ENCODE measurements around the gene LIN7C. TPM values are rescaled to one million over a fixed set of nuclear protein-coding genes. Genes with fewer than 3 reads are reported as not detected.
A peak's percentile ranks its signal among the peaks of the same experiment; 100 is the strongest.

The LIN7C gene
- total and polyA plus RNA-seq, 2 of the 8 experiments (the other 6 are each of a cell fraction or from before 2014, with no cell fraction given): 10.5 to 42.7 TPM

DNA sequence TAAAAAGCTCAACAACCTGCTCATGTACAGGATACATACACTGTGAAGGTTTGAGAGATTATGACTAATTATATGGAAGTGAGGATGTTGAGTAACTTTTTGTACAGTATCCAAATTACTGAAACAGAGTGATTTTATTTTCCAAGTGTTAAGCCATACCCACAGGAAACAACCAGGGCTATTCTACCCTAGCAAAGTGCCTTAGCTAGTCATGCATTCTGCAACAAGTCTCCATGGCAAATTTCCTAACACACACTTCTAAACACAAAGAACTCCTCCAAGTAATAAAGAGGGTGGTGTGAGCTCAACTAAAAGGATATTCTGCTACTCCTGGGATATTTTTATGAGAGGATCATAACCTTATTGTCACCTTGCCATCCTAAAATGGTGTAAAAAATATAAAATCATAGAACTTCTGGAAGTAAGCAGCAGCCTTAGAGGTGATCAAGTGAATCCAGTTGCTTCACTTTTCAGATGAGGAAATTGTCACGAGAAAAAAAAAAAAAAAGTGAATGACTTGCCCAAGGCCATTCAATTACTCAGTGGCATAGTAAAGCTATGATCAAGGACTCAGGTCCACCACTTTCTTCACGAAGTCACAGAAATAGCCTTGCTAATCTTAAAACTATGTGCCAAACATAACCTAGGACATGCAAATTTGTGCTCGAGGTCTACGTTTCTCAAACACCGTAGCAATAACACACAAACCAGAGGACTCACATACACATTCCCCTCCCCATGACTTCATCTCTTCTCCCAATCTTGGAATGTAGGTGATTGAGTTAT lies 38.2 kb downstream of the LIN7C start:
- Histone ChIP-seq H4K5ac (ENCODE audit: insufficient read length, low read depth, low read length) (no peak overlapping the region), H3K9me3 (ENCODE audit: insufficient read depth in 2 of 2, low read depth in 1 of 2, low read length in 1 of 2) (no peaks in the 10 kb centered on the region), H3K9ac (replicated peaks in 1 of 4; ENCODE audit: extremely low read depth in 1 of 4, low read depth in 3 of 4, low read length in 3 of 4) (no peak overlapping the region), H2BK5ac (ENCODE audit: low read depth, low read length) (no peak overlapping the region), H3K4me2 (ENCODE audit: insufficient read depth in 1 of 2, low read depth in 2 of 2, low read length in 2 of 2) (peak overlapping the region; percentile 21 to 95; a peak in 2 of 4 replicates), H3K56ac (replicated peaks; ENCODE audit: insufficient read length, low read depth, low read length) (no peak overlapping the region), H3K23me2 (ENCODE audit: low read depth, low read length) (peaks cover 12% of the 10 kb centered on the region; the same call in 1 of the 2 replicates), H3K18ac (ENCODE audit: extremely low read depth, low read length) (0 out of 2 replicates have a peak overlapping the region, but pooled peaks have one; percentile 74), H3K79me2 (ENCODE audit: control insufficient read depth in 1 of 2, insufficient read depth in 2 of 2, low read length in 2 of 2) (peaks cover 64 to 86% of the 10 kb centered on the region in 2 experiments), H3K4ac (replicated peaks; ENCODE audit: insufficient read length, low read depth, low read length) (no peak overlapping the region), H2BK120ac (replicated peaks; ENCODE audit: low read depth, low read length) (no peak overlapping the region), H4K91ac (replicated peaks; ENCODE audit: insufficient read length, low read length) (no peak overlapping the region), H2BK20ac (ENCODE audit: low read length) (no peak overlapping the region), H3K23ac (ENCODE audit: insufficient read length) (no peak overlapping the region), H3K27ac (ENCODE audit: low read depth, low read length) (no peak overlapping the region), H3K4me1 (replicated peaks in 1 of 4; ENCODE audit: control insufficient read depth in 3 of 4, insufficient read depth in 4 of 4, low read length in 3 of 4) (peaks cover 0 to 24% (median 11%) of the 10 kb centered on the region in 4 experiments; a peak in 5 of 7 replicates), H3K14ac (ENCODE audit: insufficient read length) (no peak overlapping the region), H2BK12ac (ENCODE audit: low read depth, low read length) (no peak overlapping the region), H3K4me3 (ENCODE audit: extremely low read depth in 1 of 4, insufficient read depth in 2 of 4, low read depth in 3 of 4, low read length in 4 of 4) (peak overlapping the region in 3 of 4 experiments; percentile 82 to 94 (median 87); a peak in 5 of 8 replicates), H2BK15ac (ENCODE audit: low read length) (no peak overlapping the region), H2AFZ (ENCODE audit: low read length) (no peak overlapping the region), H3K79me1 (ENCODE audit: low read depth, low read length) (peaks cover 5% of the 10 kb centered on the region; the same call in 1 of the 2 replicates), H2AK5ac (ENCODE audit: low read depth, low read length) (no peak overlapping the region), H3K27me3 (replicated peaks in 1 of 4; ENCODE audit: control insufficient read depth in 3 of 4, extremely low read depth in 1 of 4, insufficient read depth in 3 of 4, low read length in 3 of 4) (no peaks in the 10 kb centered on the region; a peak in 1 of 7 replicates), H4K8ac (ENCODE audit: extremely low read depth, insufficient read depth, low read length) (no peak overlapping the region), H4K20me1 (replicated peaks in 1 of 2; ENCODE audit: control insufficient read depth in 1 of 2, insufficient read depth in 2 of 2, low read length in 2 of 2) (peaks cover 13 to 14% of the 10 kb centered on the region in 2 experiments), H3K36me3 (ENCODE audit: control insufficient read depth in 2 of 4, insufficient read depth in 4 of 4, low read length in 3 of 4) (no peaks in the 10 kb centered on the region)
- ChIA-PET CTCF (ENCODE audit: partially characterized antibody) (interaction anchor here (0.8 to 1.2 kb wide), 2 partner anchors 17 to 172 kb away, joined by 3 to 4 read pairs; no protein-coding TSS in a partner anchor), POLR2A (ENCODE audit: partially characterized antibody) (interaction anchor here (1.2 kb wide), 1 partner anchor 12 kb away, joined by 3 read pairs; no protein-coding TSS in a partner anchor)
- DNase-seq (ENCODE audit: low read depth in 1 of 2, low spot score in 2 of 2) (no peak), FAIRE-seq (no peak)
- no peak for TF ChIP-seq TAF1 (IDR thresholded peaks at IDR 0.05; ENCODE audit: low read depth, low read length)
- no peak for TF ChIP-seq SP2 (IDR thresholded peaks at IDR 0.05; ENCODE audit: low read length)
- no peak for TF ChIP-seq TAF7 (optimal IDR thresholded peaks at IDR 0.05; ENCODE audit: borderline replicate concordance, low read depth, low read length)
- TF ChIP-seq CHD2 (IDR thresholded peaks at IDR 0.05; ENCODE audit: low read length): no peak
- TF ChIP-seq CTCF (IDR thresholded peaks at IDR 0.05; ENCODE audit: control extremely low read depth in 1 of 3, insufficient read depth in 1 of 3, low read depth in 1 of 3, low read length in 3 of 3): no peak
- no peak for TF ChIP-seq POU5F1 (IDR thresholded peaks at IDR 0.05; ENCODE audit: low read depth, low read length)
- no peak for TF ChIP-seq SAP30 (IDR thresholded peaks at IDR 0.05; ENCODE audit: insufficient read depth, insufficient replicate concordance, low read length)
- TF ChIP-seq GABPA (IDR thresholded peaks at IDR 0.05; ENCODE audit: borderline replicate concordance, insufficient read depth, low read length): no peak
- 85% methylated on average over 5 of the region's 5 CpGs; no CpG with 5 or more reads in 1 of the 2 experiments for WGBS, 2 experiments (ENCODE audit: extremely low coverage in 1 of 2, insufficient coverage in 1 of 2, insufficient read length in 1 of 2, insufficient replicate concordance in 2 of 2, low coverage in 1 of 2, low lambda C conversion rate in 2 of 2, missing lambda C conversion rate in 1 of 2)
